Neutrophil (primary cell): ENCODE measurements around the gene BMX.

ENCODE experiments used
- H3K27ac ChIP-seq: fragments of 200-600 bp; sonication (generic); 2 replicates; pipeline ENCODE4 v1.5.1; 2016; ENCODE audit warnings: mild to moderate bottlenecking, moderate library complexity
- H3K27me3 ChIP-seq: fragments of 200-600 bp; sonication (generic); 2 replicates; pipeline ENCODE4 v1.6.0; 2016; ENCODE audit warnings: mild to moderate bottlenecking
- H3K36me3 ChIP-seq: fragments of 200-600 bp; sonication (generic); 2 replicates; pipeline ENCODE4 v1.5.1; 2017
- H3K4me1 ChIP-seq, 2 experiments: fragments of 200-600 bp in 1 of 2; sonication (generic) in 1 of 2; 1 replicate in 1 of 2; 2 replicates in 1 of 2; pipeline versions ENCODE4 v1.5.1 to v1.6.1; 2013 to 2016; ENCODE audit warnings: low read depth in 1 of 2, low read length in 1 of 2, mild to moderate bottlenecking in 1 of 2, moderate library complexity in 1 of 2; ENCODE audit not compliant: control insufficient read depth in 1 of 2, insufficient read depth in 1 of 2
- H3K4me3 ChIP-seq, 2 experiments: fragments of 200-600 bp in 1 of 2; sonication (generic) in 1 of 2; 1 replicate in 1 of 2; 2 replicates in 1 of 2; pipeline ENCODE4 v1.5.1; 2013 to 2016; ENCODE audit warnings: low read depth in 1 of 2, low read length in 1 of 2, mild to moderate bottlenecking in 1 of 2, moderate library complexity in 1 of 2
- H3K9me3 ChIP-seq: fragments of 200-600 bp; sonication (generic); 2 replicates; pipeline ENCODE4 v1.5.1; 2016
- TF ChIP-seq, protein P1 (sequence below): fragments of 200-600 bp; sonication (generic); IDR thresholded peaks from 2 replicates; pipeline ENCODE4 v1.5.1; 2016; ENCODE audit warnings: antibody characterized with exemption

Gene BMX

DNA sequence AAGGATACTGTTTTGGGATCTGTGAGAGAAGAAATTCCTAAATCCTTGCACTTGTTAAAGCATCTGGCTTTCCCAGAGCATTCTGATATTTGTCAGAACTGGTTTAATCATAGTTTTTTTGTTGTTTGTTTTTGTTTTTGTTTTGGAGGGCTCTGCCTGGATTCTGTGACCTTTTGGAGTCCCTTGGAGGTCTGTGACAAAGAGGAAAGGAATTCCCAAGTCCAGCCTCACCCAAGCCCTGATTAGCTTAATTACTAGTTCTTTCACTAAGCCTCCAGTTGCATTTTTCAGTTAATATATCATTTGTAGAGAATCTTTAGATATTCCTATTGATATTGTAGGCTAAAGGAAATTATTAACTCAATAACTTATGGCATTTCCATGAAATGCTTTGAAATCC lies 99.4 kb downstream of the BMX start:
- TF ChIP-seq, protein P1, sequence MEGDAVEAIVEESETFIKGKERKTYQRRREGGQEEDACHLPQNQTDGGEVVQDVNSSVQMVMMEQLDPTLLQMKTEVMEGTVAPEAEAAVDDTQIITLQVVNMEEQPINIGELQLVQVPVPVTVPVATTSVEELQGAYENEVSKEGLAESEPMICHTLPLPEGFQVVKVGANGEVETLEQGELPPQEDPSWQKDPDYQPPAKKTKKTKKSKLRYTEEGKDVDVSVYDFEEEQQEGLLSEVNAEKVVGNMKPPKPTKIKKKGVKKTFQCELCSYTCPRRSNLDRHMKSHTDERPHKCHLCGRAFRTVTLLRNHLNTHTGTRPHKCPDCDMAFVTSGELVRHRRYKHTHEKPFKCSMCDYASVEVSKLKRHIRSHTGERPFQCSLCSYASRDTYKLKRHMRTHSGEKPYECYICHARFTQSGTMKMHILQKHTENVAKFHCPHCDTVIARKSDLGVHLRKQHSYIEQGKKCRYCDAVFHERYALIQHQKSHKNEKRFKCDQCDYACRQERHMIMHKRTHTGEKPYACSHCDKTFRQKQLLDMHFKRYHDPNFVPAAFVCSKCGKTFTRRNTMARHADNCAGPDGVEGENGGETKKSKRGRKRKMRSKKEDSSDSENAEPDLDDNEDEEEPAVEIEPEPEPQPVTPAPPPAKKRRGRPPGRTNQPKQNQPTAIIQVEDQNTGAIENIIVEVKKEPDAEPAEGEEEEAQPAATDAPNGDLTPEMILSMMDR: no peak

DNA sequence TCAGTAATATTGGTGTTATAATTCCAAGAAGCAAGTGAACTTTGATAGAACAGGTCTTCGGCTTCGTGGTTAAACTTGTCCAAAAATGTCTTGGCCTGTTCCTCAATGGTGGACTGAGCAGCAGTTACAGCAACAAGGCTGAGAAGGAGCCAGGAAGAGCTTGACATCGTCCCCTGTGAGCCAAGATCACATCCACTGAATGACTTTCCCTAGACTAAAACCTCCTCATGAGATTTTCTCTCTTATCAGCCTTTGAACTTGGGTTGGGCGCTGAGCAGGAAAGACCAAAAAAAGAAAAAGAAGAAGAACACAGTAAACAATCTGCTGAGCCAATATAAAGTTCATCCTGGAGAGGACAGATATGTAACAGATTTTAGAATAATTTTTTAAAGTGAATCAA lies 100.1 kb downstream of the BMX start, which contains the start of gene ACE2:
Gene ACE2, minus strand, starts transcription at position 216 of the 400 bp plus-strand sequence. Its CDS starts 49 bp downstream, at position 167.
- no peak within 1 kb of the TSS for H3K27ac ChIP-seq
- H3K36me3 ChIP-seq: no peaks in the 10 kb centered on the region
- H3K4me1 ChIP-seq: no peaks in the 10 kb centered on the region
- no peaks in the 10 kb centered on the region for H3K9me3 ChIP-seq
- H3K27me3 ChIP-seq: peaks cover 10% of the 10 kb centered on the region
- no peak within 1 kb of the TSS for H3K4me3 ChIP-seq
- TF ChIP-seq, protein P1: no peak

More for the DNA sequence above, 99.4 kb downstream of the BMX start:
- Histone ChIP-seq H3K27ac (no peak overlapping the region), H3K4me3 (no peak overlapping the region), H3K27me3 (peaks cover 10% of the 10 kb centered on the region), H3K36me3 (no peaks in the 10 kb centered on the region), H3K9me3 (no peaks in the 10 kb centered on the region), H3K4me1 (no peaks in the 10 kb centered on the region)

DNA sequence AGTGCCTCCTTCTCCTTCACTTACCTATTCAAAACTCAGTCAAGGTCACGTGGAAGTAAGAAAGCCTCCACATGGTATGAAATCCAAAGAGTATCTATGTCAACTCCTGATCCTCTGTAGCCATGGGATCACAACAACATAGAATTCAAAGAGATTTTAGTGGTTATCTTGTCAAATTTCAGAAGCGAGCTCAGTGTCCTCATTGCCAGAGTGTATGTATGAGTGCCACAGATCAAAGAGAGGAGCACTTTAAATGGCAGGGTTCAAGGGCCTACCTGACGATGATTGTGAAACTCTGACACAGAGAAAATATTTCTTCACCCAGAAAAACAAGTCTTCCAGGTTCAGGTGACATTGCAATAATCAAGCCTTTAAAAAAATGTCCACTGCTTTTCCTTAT lies 101.3 kb downstream of the BMX start:
- Histone ChIP-seq H3K27me3 (peaks cover 10% of the 10 kb centered on the region), H3K27ac (no peak overlapping the region), H3K4me3 (no peak overlapping the region), H3K4me1 (peaks cover 7 to 9% of the 10 kb centered on the region in 2 experiments), H3K36me3 (no peaks in the 10 kb centered on the region), H3K9me3 (no peaks in the 10 kb centered on the region)
- TF ChIP-seq, protein P1: no peak

DNA sequence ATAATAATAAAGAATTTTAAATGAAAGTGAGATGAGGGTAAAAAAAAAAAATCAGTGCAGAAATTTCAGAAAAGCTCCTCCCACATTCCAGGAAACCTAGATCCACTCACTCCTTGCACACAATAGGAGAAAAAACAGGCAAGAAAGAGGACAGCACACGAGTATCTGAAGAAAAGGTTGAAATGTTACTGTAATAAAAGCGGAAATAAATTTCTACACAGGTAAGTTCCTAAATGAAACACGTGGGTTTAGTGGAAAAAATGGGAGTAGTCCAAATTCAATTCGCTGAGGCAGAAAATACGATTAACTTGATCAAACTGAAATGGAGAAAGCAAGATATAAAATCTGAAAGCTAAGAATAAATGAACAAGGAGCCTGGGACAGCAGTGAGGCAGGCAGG lies 102.2 kb downstream of the BMX start:
- peaks cover 10% of the 10 kb centered on the region for H3K27me3 ChIP-seq
- H3K4me1 ChIP-seq: peaks cover 15 to 16% of the 10 kb centered on the region in 2 experiments
- TF ChIP-seq, protein P1: no peak
- H3K9me3 ChIP-seq: no peaks in the 10 kb centered on the region
- no peak overlapping the region for H3K27ac ChIP-seq
- no peak overlapping the region for H3K4me3 ChIP-seq
- H3K36me3 ChIP-seq: no peaks in the 10 kb centered on the region

DNA sequence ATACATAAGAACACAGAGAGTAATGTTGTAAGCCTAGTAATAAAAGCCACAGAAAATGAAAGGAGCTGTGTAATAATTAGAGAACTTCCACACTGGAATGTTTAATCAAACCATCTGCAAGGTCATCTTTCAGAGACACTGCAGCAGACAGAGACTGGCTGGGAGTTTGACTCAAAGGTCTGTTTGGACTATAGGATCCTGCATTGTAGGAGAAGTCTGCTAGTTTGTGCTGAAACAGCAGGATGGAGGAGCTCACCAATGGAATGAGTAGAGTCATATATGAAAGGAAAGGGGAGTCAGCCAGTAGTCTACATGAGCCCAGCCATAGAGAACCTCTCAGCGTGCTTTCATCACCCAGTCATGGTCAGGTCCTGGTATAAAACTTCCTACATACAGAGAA lies 104.6 kb downstream of the BMX start:
- Histone ChIP-seq H3K27me3 (peaks cover 10% of the 10 kb centered on the region), H3K4me3 (no peak overlapping the region)
- TF ChIP-seq, protein P1: no peak

More for the DNA sequence above, 104.6 kb downstream of the BMX start:
- Histone ChIP-seq H3K27ac (no peak overlapping the region), H3K4me1 (peaks cover 18 to 20% of the 10 kb centered on the region in 2 experiments), H3K9me3 (no peaks in the 10 kb centered on the region), H3K36me3 (no peaks in the 10 kb centered on the region)
